GM21381 (cell line): ENCODE results near the gene C1orf116.
"Not testable (repeated sequence)": the region's sequence is repeated elsewhere in the genome, so short reads cannot be mapped to it uniquely, and the experiment has no call there.

Experiments
- ATAC-seq: cut with Tn5 transposase; IDR thresholded peaks from one replicate; pipeline ENCODE4 v1.9.1; 2021; ENCODE audit warnings: mild to moderate bottlenecking, moderate library complexity; ENCODE audit not compliant: unreplicated experiment

The C1orf116 gene

DNA sequence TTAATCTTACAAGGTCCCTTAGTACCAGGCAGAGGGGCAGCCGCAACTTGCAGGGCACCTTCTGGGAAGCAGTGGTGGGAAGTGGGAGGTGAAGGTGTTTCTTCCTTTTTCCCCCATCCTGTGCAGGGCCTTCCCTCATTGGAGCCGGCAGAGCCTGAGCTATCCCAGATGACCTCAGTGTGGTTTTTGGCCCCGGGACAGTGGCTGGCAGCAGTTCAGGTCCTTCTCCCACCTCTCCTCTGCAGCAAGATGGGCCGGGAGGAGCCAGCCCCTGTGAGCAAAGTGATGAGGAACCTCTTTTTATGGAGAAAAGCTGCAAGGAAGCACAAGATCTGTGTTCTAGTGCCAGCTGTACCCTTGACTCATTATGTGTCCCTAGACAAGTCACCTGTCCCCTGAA lies 27.3 kb upstream of the C1orf116 start:
- ATAC-seq: no peak

DNA sequence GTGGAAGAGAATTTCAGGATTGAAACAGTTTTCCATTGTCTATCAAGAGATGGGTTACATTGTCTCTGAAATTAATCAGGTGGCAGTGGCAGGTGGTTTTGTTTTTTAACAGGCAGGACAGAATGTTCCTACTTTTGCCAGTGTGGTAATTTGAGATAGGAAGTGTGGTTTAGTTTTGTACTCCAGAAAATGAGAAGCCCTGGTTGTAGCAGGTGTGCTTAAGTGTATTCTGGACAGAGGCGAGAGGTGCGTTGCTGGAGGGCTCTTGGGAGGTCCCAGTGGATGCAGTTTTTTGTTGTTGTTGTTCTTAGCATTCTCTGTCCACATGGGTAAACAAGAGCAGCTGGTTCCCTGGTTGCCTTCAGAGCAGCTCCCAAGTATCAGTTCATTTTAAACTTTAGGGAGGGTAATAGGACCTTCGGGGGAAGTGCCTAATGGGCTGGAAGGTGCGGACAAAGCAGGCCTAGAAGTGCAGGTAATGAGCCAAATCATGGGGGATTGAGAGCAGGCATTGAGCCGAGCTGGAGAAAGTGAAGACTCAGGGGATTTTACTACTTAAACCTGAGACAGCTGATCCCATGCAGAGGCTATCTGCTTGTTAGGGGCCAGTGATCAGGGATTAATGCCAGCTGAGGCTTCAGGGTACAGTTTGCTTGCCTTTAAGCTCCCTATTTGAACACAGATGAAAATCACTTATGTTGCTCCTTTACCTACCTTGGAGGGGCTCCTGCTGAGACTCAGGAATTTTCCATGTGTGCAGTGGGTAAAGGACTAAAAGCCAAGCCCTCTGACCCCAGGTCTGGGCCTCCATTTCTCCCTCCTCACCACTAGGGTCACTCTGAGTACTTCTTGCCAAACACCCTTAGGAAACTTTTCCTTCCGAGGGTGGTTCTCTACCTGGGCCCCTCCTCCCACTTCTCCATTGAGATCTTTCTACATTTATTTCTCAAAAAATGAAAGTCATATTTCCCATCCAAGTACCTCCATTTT lies 26.6 kb upstream of the C1orf116 start:
- no peak for ATAC-seq

DNA sequence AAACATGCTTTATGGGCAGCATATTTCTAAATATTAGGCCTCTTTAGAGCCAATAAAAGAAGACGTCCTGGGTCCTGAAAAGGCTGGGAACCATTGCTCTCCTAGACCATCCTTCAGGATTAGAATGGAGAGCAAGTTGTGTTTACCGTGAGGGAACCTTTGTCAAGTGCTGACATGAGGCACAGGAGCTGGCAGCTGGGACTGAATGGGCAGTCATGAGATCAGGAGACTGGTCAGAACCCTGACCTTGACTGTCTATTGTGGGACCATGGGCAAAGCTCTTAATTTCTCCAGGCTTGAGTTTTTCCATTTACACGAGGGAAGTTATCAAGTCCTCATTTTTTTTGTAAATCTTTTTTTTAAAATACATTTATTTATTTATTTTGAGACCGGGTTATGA lies 25.7 kb upstream of the C1orf116 start:
- no peak for ATAC-seq

DNA sequence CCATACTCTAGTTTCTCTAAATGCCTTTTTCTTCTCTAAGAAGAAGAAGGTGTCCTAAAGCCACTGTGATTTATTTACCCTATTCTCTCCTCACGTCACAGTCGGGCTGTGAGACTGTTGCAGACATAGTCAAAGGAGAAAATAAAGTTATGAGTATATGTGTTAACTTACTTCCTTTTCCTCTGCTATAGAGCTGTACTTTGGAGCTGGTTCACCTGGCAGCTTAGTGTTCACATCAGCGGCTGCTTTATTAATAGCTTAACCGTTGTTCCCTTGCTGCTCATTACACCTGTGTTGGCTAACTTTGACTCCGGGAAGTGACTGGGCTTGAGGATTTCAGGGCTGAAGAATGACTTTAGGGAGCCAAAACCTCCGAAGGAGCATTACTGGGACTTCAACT lies 24.1 kb upstream of the C1orf116 start:
- no peak for ATAC-seq

DNA sequence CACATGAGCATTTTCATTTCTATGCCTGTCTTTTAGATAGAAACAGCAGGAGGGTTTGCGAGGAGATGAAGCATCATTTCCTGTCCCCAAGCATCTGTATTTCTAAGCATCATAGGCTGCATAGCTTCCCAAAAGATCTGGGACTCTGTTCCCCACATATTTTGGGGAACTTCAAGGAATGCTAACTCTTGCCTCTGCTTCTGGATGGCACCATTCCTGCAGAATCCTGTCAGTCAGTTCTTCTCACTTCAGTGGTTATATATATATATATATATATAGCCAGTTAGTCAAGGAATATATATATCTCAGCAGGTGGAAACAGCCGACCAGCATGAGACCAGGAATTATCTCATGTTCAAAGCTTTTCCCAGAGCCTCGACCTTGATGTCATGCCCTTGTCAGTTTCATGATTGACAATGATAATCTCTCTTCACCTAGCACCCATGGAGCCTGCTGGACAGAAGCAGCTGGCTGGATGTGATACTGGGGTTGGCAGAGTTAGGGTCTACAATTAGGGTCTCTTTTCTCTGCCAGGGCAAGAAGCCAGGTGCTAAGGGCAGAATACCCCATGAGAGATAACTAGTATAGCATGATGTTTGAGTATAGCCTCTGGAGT lies 22.9 kb upstream of the C1orf116 start:
- no peak for ATAC-seq

DNA sequence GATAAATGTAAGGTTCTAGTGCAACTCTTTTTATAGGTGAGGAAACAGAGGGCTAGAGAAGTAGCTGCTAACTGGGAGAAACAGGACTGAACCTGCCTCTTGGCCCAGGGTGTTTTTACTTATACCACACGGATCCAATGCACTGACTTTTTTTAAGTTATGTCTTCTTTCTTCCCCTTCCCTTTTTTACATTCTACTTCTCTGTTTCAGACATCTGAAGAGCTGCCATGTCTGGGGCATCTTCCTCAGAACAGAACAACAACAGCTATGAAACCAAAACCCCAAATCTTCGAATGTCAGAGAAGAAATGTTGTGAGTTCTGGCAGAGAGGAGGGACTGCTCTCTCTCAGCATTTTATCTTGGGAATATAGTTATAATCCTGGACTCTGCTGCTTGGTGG lies 21.9 kb upstream of the C1orf116 start:
- no peak for ATAC-seq

DNA sequence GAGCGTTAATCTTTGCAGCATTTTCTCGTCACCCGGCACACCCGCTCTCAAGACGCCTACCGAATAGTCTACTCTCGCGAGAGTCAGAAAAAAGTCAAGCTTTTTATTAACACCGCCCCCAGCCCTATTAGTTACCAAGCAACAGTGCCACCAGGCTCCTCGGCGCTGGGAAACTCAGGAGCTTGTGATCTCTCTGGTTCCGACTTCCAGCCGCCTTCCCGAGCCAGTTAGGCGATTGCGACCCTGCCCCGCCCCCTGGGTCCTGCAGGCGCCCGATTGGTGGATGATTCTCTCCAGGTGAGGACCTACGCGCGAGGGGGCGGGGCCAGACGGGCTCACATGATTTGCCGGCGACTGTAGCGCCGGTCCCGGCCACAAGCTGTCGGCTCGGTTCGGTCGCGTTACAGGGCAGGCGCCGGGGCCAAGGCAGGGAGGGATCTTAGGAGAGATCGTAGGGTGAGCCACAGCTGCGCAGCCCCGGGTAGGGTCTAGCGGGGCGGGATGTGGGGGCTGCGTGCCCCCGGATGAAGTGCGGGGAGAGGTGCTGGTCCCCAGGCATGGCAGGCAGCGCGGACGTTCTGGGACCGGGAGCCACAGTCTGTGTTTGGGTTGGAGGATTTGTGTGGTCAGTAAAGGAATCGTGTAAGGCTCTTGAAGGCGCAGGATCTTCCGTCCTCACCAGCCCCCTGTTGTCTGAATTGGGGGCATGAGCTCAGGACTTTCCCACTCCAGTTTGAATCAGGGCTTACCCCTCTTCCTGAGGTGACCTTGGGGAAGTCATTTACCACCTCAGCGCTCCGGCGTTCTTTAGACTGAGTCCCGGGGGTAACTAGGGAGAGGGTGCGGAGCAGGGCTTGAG lies 20.6 kb upstream of the C1orf116 start, which contains the start of gene PFKFB2:
Gene PFKFB2 (plus strand): TSS at position 365 of the 859 bp plus-strand sequence. CDS start 1,443 bp downstream, outside the sequence.
- peak; percentile 80 for ATAC-seq

DNA sequence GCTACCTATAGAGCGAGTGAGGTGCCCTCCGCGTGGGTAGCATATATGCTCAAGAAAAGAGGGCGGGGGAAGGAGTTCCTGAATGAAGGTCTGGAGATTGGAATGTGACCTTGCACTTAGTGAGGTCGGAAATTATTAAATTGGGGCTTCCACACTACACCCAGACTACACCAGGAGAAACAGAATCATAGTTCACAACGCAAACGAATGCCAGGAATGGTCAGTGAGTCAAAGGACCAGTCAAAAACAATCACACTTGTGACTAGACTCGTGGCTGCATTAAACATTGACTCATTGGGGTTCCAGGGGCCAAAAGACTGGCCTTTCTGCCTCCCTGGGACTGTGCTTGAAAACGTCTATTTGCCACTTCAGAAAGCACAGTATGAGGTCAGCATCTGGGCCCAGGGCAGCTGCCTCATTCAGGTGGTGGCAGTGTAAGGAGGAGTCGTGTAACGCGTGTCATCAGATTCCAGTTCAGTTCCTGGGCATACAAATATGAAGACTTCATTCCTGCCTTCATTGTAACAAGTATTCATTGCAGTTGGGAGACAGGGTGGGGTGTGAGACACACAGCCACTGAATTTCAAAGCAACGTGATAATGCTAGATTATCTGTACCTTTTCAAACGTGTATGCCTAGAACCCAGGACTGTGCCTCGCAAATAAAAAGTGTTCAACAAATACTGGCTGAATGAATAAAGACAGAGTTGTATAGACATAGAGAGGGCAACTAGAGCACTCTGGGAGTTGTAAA lies 18.8 kb upstream of the C1orf116 start, which contains the start of gene YOD1:
Gene YOD1 (minus strand): TSS at position 18 of the 753 bp plus-strand sequence. CDS start 178 bp downstream, outside the sequence.
- ATAC-seq: no peak

DNA sequence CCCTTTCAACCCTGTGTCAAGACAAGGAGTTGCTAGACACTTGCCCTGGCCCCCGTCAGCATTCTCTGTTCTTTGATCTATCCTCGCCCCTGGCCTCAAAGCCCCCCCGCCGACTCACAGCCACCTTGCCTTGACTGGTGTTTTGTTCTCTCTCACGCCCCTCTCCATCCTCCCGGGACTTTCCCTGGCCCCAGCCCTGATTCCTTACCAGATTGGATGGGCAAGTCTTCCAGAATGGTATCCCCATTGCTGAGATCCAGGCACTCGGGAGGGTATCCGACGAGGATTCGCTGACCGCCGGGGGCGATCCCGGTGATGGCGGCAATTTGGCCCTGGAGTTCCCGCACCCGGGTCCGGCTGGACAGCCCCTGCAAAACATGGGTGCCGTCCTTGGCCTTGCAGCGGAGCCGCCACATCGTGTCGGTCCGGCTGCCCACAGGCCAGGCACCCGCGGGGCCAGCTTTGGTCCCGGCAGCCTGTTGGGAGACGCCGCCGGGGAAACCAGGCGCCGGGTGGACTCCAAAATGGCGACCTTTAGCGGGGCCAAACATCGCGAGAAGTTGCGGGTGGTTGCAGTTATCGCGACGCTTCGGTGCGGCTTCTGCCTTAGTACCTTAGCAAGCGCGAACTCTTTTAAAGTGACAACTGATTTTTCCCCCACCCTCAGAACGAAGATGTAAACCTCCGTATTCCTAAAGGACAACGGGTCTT lies 18.1 kb upstream of the C1orf116 start:
- ATAC-seq: peak; percentile 46

DNA sequence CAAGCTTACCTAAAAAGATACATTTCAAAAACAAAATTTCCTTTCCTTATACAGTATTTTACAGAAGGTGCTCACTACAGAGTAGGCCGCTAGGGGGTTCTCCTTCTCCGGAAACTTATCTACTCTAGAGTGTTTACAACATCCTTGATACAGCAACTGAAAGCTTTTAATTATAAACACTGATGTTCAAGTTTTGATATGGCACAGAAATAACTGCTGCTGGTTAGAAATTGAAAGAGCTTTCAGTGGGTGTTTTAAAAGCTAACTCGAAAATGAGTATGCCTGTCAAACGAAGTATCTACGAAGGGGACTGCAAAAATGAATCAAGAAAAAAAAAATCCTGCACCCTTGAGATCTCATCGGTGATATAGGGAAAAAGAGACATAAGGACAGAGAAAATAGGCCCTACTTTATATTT lies 17.4 kb upstream of the C1orf116 start:
- peak; percentile 43 for ATAC-seq

DNA sequence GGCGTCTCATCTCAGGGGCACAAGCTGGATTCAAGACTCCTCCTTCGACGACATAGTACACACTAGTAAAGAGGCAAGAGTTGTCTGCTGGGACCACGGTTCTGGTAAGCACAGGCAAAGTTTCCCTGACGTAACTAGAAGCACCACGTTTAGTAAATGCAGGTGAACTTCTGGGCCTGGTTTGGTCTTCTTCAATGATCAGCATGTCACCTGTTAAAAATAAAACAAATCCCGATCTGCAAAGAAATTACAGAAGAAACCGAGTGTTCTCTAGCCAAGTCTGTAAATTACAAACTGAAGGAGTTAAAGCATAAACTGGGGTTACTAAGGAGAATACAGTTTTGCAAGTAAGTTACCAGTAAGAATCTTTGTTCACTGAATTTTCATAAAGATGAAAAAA lies 17.0 kb upstream of the C1orf116 start:
- no peak for ATAC-seq

DNA sequence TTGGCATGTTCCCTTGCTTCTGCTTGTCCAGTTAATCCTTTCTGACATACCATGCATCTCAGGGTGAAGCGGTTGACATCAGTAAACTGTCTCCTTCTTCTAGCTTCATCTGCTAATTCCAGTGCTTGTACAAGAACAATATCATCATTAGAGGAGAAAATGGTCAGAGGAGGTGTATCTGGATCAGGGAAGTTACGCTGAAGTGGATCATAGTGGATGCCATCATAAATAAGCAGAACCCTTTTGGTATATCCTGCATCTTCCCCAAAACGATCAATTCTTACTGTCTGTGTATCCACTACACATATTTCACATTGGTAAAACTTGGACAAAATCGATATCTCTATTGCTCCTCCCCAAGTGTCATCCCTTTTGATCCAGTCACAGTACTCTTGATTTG lies 16.5 kb upstream of the C1orf116 start:
- ATAC-seq: no peak

DNA sequence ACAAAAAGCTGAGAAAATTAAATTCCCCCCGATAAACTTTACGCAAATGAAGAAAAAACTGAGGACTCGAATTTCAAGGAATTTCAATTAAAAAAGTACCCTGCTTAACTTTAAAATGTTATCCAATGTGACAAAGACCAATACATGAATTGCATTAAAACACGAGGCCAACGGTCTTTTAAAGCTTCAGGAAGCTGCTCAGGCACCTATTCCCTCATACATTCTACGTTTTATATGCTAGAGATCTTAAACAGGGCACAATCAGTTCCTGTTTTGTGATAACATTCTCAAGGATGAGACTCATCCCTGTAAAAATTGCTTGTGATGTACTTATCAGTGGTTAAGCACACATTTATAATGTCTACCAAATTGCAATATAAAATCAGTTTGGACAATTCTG lies 15.5 kb upstream of the C1orf116 start:
- ATAC-seq: no peak

DNA sequence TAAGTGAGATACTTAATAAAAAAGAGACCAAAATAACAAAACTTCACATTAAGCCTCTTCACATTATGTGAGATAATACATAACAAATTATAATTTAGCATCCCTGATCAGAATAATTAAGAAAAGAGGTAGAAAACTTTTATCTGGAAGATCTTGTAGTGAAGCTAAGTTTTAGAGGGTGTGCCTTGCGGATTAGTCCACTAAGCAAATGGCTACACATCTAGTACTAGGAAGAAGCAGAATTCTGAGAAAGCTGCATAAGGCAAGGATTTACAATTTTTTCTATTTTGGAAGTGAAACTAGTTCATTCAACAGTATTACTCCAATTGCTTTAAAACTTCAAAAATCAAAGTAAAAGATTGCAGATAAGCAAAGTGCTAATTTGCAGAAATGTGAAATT lies 14.9 kb upstream of the C1orf116 start:
- ATAC-seq: no peak

DNA sequence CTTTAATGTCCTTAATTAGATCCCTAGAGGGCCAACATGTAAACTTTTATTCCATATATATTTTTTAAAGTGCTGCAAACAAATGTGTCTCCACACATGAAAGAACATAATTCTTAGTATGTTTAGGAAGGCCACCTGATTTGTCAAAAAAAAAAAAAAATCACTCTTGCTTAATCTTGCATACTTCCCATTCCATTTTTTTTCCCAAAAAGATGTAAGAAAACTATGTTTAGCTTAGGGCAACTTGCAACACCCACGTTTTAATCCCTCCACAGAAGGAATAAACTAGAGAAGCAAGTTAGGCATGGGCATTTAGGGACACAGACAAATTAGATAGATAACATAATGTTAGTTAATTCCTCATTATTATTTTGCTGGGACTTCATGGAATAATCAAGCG lies 12.9 kb upstream of the C1orf116 start:
- no peak for ATAC-seq

DNA sequence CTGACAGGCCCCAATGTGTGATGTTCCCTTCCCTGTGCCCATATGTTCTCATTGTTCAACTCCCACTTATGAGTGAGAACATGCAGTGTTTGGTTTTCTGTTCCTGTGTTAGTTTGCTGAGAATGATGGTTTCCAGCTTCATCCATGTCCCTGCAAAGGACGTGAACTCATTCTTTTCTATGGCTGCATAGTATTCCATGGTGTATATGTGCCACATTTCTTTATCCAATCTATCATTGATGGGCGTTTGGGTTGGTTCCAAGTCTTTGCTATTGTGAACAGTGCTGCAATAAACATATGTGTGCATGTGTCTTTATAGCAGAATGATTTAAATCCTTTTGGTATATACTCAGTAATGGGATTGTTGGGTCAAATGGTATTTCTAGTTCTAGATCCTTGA lies 8.8 kb upstream of the C1orf116 start:
- ATAC-seq: not testable (repeated sequence)

DNA sequence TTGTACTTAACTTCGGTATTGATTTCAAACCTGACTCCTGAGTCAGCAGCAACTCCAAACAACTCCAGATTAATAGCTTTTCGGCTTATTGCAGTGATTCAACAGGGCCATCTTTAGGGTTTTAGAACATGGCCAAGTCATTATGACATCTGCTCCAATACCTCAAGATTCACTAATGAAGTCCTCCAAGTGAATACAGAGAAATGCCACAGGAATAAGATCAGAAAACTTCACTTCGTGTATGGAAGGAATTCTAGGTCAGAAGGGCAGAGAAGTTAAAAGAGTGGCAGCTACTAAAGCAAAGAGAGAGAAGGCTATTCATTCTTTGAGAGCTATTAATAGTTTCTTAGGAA lies 7.6 kb upstream of the C1orf116 start:
- ATAC-seq: no peak

DNA sequence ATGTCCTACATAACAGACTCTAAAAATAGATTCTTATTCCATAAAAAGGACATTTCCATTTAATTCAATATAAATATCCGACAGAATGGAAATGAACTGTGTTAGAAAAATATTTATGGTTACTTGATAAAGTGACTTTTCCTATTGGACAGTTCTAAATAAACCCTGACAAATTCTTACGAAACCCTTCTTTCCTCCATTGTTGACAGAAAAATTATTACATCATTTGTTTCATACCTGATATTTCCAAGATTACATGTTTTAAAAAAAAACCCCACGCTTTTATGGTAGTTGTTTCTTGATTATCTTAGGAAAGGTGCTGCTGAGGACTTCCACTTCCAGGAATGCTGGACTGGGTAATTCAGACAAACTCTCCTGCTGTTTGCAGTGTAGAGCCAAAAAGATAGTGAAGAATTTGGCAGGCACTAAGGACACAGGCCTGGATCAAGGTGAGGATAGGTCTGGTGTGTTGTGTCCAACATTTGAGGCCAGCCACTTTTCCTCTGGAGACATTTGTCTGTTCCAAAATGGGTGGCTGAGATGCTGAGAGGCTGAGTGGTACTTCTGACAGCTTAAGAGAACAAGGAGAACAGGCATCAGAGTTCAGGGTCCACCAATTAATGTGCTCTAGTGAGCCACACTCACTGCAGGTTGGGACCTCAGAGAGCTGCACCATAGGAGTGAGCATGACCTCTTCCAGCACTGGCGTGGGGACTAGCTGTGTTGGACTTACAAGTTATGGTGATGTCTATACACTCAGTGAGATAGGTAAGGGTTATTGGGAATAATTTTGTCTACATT lies 7.0 kb upstream of the C1orf116 start:
- no peak for ATAC-seq

DNA sequence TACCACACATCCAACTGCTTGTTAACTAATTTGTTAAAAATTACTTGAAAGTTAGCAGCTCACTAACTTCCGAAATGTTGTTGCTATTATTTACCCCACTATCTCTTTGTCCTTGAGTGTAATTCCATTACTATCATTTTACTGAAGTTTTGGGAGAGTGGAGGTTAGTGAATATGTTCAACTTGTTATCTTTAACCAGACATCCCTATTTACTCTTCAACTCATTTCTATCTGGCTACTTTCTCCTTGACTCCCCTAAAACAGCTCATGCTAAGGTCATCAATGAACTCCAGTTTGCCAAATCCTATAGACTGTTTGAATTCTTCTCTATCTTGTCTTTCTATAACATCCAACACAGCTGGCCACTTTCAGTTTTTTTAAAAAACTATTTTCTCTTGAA lies 4.3 kb upstream of the C1orf116 start:
- ATAC-seq: no peak
